HepG2 (cell line): ENCODE data around the gene SLC6A8. TPM values are rescaled to one million over a fixed set of nuclear protein-coding genes. Genes with fewer than 3 reads are reported as not detected.

Source experiments
- ATRX ChIP-seq: sonication (generic); formaldehyde crosslinking; IDR thresholded peaks from 2 replicates; pipeline ENCODE4 v1.4.0; 2020; ENCODE audit warnings: missing genetic modification reagents, borderline replicate concordance
- BRD4 ChIP-seq: sonication (generic); formaldehyde crosslinking; IDR thresholded peaks from 2 replicates; pipeline ENCODE4 v1.4.0; 2020; ENCODE audit warnings: missing genetic modification reagents
- ELF1 ChIP-seq: sonication (generic); formaldehyde crosslinking; IDR thresholded peaks from 2 replicates; pipeline ENCODE4 v1.4.0; 2020; ENCODE audit warnings: missing genetic modification reagents
- ELF3 ChIP-seq: IDR thresholded peaks from 2 replicates; pipeline ENCODE4 v1.6.1; 2016; ENCODE audit warnings: missing genetic modification reagents, missing compliant biosample characterization
- FOXP1 ChIP-seq, 2 experiments: fragments of 450-650 bp in 1 of 2; IDR thresholded peaks; 2 replicates each; pipeline ENCODE4 v1.6.1; 2017 to 2018; ENCODE audit warnings: antibody characterized with exemption in 1 of 2
- HNF4G ChIP-seq, 2 experiments: sonication (generic) in 1 of 2; formaldehyde crosslinking in 1 of 2; IDR thresholded peaks; 2 replicates each; pipeline versions ENCODE4 v1.4.0 to v1.6.1; 2011 to 2020; ENCODE audit warnings: borderline replicate concordance in 2 of 2, low read depth in 2 of 2, mild to moderate bottlenecking in 2 of 2, low read length in 1 of 2, missing genetic modification reagents in 1 of 2, moderate library complexity in 1 of 2
- HOXA7 ChIP-seq: sonication (generic); formaldehyde crosslinking; IDR thresholded peaks from 2 replicates; pipeline ENCODE4 v1.8.1; 2022; ENCODE audit warnings: mild to moderate bottlenecking, missing genetic modification reagents, moderate library complexity
- MIXL1 ChIP-seq: IDR thresholded peaks from 2 replicates; pipeline ENCODE4 v1.6.1; 2016
- NR2C2 ChIP-seq: sonication (generic); formaldehyde crosslinking; IDR thresholded peaks from 2 replicates; pipeline ENCODE4 v1.4.0; 2020; ENCODE audit warnings: missing genetic modification reagents, mild to moderate bottlenecking, moderate library complexity, borderline replicate concordance
- NR3C1 ChIP-seq: sonication (generic); formaldehyde crosslinking; IDR thresholded peaks from 2 replicates; pipeline ENCODE4 v1.4.0; 2020; ENCODE audit warnings: missing genetic modification reagents
- PITX1 ChIP-seq: sonication (generic); formaldehyde crosslinking; IDR thresholded peaks from 2 replicates; pipeline ENCODE4 v1.5.1; 2020; ENCODE audit warnings: mild to moderate bottlenecking, missing genetic modification reagents
- REPIN1 ChIP-seq: sonication (generic); formaldehyde crosslinking; IDR thresholded peaks from 2 replicates; pipeline ENCODE4 v1.8.0; 2022; ENCODE audit warnings: missing genetic modification reagents, low read depth, mild to moderate bottlenecking, borderline replicate concordance
- SAP130 ChIP-seq: IDR thresholded peaks from 2 replicates; pipeline ENCODE4 v1.6.1; 2016; ENCODE audit warnings: low read depth
- SIN3A ChIP-seq: IDR thresholded peaks from 2 replicates; pipeline ENCODE4 v1.6.1; 2011; ENCODE audit warnings: low read depth, mild to moderate bottlenecking, control low read depth, low read length, borderline replicate concordance
- SIN3B ChIP-seq: fragments of 150-350 bp; IDR thresholded peaks from 2 replicates; pipeline ENCODE4 v1.6.1; 2014; ENCODE audit warnings: low read length
- SOX13 ChIP-seq, 3 experiments: fragments of 450-650 bp in 1 of 3; sonication (generic) in 1 of 3; formaldehyde crosslinking in 1 of 3; IDR thresholded peaks in 2 of 3; conservative IDR thresholded peaks in 1 of 3; 2 replicates each; pipeline versions ENCODE4 v1.5.0 to v1.6.1; 2016 to 2020; ENCODE audit warnings: antibody characterized with exemption in 1 of 3, mild to moderate bottlenecking in 1 of 3, missing compliant biosample characterization in 1 of 3, missing genetic modification reagents in 1 of 3, moderate library complexity in 1 of 3
- TARDBP ChIP-seq: sonication (generic); formaldehyde crosslinking; IDR thresholded peaks from 2 replicates; pipeline ENCODE4 v1.8.0; 2022; ENCODE audit warnings: mild to moderate bottlenecking, missing genetic modification reagents
- ZNF20 ChIP-seq: sonication (generic); formaldehyde crosslinking; IDR thresholded peaks from 2 replicates; pipeline ENCODE4 v1.4.0; 2020; ENCODE audit warnings: mild to moderate bottlenecking, moderate library complexity, missing genetic modification reagents
- ZNF350 ChIP-seq: sonication (generic); formaldehyde crosslinking; IDR thresholded peaks from 2 replicates; pipeline ENCODE4 v1.4.0; 2020; ENCODE audit warnings: mild to moderate bottlenecking, low read depth, missing genetic modification reagents, borderline replicate concordance
- ZNF775 ChIP-seq: sonication (generic); formaldehyde crosslinking; IDR thresholded peaks from 2 replicates; pipeline ENCODE4 v1.4.0; 2020; ENCODE audit warnings: missing genetic modification reagents, mild to moderate bottlenecking, moderate library complexity, borderline replicate concordance
- polyA plus RNA-seq, 8 experiments: library from polyadenylated mRNA; depleted of rRNA in 3 of 8; stranded (reverse) in 7 of 8; unstranded in 1 of 8; fragments of >200 nt; fragmentation: Illumina TruSeq in 4 of 8; extraction: Trizol in 4 of 8; gene quantifications; 2 replicates each; pipeline versions ENCODE4 v1.2.1 to v1.2.3, GENCODE V29; 2011 to 2016; ENCODE audit warnings: low read depth in 4 of 8, missing spikeins in 1 of 8, mixed read lengths in 1 of 8; ENCODE audit not compliant: insufficient read depth in 1 of 8
- total RNA-seq, 5 experiments: library from RNA; depleted of rRNA; stranded (reverse); fragments of >200 nt; fragmentation: Illumina TruSeq; extraction: Trizol; gene quantifications; 2 replicates each; pipeline ENCODE4 v1.2.3, GENCODE V29; 2016; ENCODE audit warnings: low read depth in 1 of 5
- TF ChIP-seq, protein P1 (sequence below): sonication (generic); formaldehyde crosslinking; IDR thresholded peaks from 2 replicates; pipeline ENCODE4 v1.5.0; 2020; ENCODE audit warnings: missing genetic modification reagents, mild to moderate bottlenecking, borderline replicate concordance
- TF ChIP-seq, protein P2 (sequence below): sonication (generic); formaldehyde crosslinking; IDR thresholded peaks from 2 replicates; pipeline ENCODE4 v1.4.0; 2020; ENCODE audit warnings: missing genetic modification reagents, borderline replicate concordance
- TF ChIP-seq, protein P3 (sequence below): sonication (generic); formaldehyde crosslinking; IDR thresholded peaks from 2 replicates; pipeline ENCODE4 v1.4.0; 2020; ENCODE audit warnings: low read depth, mild to moderate bottlenecking, missing genetic modification reagents

The SLC6A8 gene
- total and polyA plus RNA-seq, 2 of the 13 experiments (the other 11 are each of a cell fraction or from before 2014, with no cell fraction given), result 13.9 to 176 TPM

DNA sequence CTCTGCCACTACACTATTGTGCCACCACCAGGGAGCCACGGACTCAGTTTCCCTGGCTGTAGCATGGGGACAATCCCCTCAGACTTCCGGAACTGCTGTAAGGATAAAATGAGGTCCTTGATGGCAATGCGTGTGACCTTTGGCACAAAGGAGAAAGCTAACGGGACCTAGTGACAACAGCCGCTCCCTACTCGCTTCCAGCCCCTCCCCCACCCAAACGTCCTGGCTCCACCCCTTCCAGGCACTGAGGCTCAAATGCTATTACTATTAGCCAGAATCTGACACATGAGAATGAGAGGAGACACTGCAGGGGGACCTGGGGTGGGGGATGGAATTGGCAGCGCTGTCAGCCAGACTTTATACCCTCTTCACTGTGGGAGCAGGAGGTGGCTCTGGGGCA lies 46.1 kb upstream of the SLC6A8 start (continued):
- TF ChIP-seq, protein P1, sequence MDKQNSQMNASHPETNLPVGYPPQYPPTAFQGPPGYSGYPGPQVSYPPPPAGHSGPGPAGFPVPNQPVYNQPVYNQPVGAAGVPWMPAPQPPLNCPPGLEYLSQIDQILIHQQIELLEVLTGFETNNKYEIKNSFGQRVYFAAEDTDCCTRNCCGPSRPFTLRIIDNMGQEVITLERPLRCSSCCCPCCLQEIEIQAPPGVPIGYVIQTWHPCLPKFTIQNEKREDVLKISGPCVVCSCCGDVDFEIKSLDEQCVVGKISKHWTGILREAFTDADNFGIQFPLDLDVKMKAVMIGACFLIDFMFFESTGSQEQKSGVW (CRISPR knock-in tag), result no peak
- TF ChIP-seq TARDBP (CRISPR knock-in tag) (no peak), ZNF20 (CRISPR knock-in tag) (no peak), HNF4G (IDR thresholded peaks at IDR 0.05; ENCODE audit: borderline replicate concordance, low read depth, low read length) (no peak), HNF4G (CRISPR knock-in tag; IDR thresholded peaks at IDR 0.05; ENCODE audit: borderline replicate concordance, low read depth) (no peak), SOX13 (IDR thresholded peaks at IDR 0.05) (no peak), SOX13 (CRISPR knock-in tag; conservative IDR thresholded peaks at IDR 0.05 in 1 of 2, IDR thresholded peaks at IDR 0.05 in 1 of 2) (peak in 1 of 2 experiments; percentile 26; a peak in 1 of 4 replicates), FOXP1 (IDR thresholded peaks at IDR 0.05) (no peak), FOXP1 (CRISPR knock-in tag; IDR thresholded peaks at IDR 0.05) (0 out of 2 replicates have a peak, but pooled peaks have one; percentile 8), BRD4 (CRISPR knock-in tag) (no peak), ATRX (CRISPR knock-in tag) (no peak), REPIN1 (no peak), SIN3A (0 out of 2 replicates have a peak, but pooled peaks have one; percentile 41), ZNF350 (CRISPR knock-in tag) (0 out of 2 replicates have a peak, but pooled peaks have one; percentile 29), NR3C1 (CRISPR knock-in tag) (no peak), MIXL1 (CRISPR knock-in tag) (no peak), ELF1 (CRISPR knock-in tag) (no peak), SAP130 (CRISPR knock-in tag) (peak; percentile 49), NR2C2 (0 out of 2 replicates have a peak, but pooled peaks have one; percentile 27), PITX1 (0 out of 2 replicates have a peak, but pooled peaks have one; percentile 13), SIN3B (no peak), ELF3 (CRISPR knock-in tag) (0 out of 2 replicates have a peak, but pooled peaks have one; percentile 34), HOXA7 (CRISPR knock-in tag) (no peak), ZNF775 (CRISPR knock-in tag) (no peak)
- TF ChIP-seq, protein P2, sequence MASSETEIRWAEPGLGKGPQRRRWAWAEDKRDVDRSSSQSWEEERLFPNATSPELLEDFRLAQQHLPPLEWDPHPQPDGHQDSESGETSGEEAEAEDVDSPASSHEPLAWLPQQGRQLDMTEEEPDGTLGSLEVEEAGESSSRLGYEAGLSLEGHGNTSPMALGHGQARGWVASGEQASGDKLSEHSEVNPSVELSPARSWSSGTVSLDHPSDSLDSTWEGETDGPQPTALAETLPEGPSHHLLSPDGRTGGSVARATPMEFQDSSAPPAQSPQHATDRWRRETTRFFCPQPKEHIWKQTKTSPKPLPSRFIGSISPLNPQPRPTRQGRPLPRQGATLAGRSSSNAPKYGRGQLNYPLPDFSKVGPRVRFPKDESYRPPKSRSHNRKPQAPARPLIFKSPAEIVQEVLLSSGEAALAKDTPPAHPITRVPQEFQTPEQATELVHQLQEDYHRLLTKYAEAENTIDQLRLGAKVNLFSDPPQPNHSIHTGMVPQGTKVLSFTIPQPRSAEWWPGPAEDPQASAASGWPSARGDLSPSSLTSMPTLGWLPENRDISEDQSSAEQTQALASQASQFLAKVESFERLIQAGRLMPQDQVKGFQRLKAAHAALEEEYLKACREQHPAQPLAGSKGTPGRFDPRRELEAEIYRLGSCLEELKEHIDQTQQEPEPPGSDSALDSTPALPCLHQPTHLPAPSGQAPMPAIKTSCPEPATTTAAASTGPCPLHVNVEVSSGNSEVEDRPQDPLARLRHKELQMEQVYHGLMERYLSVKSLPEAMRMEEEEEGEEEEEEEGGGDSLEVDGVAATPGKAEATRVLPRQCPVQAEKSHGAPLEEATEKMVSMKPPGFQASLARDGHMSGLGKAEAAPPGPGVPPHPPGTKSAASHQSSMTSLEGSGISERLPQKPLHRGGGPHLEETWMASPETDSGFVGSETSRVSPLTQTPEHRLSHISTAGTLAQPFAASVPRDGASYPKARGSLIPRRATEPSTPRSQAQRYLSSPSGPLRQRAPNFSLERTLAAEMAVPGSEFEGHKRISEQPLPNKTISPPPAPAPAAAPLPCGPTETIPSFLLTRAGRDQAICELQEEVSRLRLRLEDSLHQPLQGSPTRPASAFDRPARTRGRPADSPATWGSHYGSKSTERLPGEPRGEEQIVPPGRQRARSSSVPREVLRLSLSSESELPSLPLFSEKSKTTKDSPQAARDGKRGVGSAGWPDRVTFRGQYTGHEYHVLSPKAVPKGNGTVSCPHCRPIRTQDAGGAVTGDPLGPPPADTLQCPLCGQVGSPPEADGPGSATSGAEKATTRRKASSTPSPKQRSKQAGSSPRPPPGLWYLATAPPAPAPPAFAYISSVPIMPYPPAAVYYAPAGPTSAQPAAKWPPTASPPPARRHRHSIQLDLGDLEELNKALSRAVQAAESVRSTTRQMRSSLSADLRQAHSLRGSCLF (CRISPR knock-in tag), result no peak
- TF ChIP-seq, protein P3, sequence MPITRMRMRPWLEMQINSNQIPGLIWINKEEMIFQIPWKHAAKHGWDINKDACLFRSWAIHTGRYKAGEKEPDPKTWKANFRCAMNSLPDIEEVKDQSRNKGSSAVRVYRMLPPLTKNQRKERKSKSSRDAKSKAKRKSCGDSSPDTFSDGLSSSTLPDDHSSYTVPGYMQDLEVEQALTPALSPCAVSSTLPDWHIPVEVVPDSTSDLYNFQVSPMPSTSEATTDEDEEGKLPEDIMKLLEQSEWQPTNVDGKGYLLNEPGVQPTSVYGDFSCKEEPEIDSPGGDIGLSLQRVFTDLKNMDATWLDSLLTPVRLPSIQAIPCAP (CRISPR knock-in tag), result no peak
